IMR-90 (cell line): ENCODE measurements around the gene SLC31A2. TPM values are rescaled to one million over a fixed set of nuclear protein-coding genes. Genes with fewer than 3 reads are reported as not detected.

Experiments used
- ATAC-seq: fragments of 200-7000 bp; cut with Tn5 transposase; 2 replicates; pipeline ENCODE4 v1.9.1; 2020; ENCODE audit warnings: low read depth, mild to moderate bottlenecking, moderate library complexity
- BruUV-seq: library from RNA; stranded (reverse); fragments of 400-500 nt; replicated peaks from 2 replicates; lab custom pipeline; 2021; lab: Mats Ljungman, UMichigan
- CTCF ChIA-PET: fragments of 300-600 bp; formaldehyde crosslinking; extraction: SDS; loops from one replicate; lab custom pipeline; 2021; ENCODE audit warnings: antibody characterized with exemption; lab: Yijun Ruan, JAX
- POLR2A ChIA-PET: fragments of 300-600 bp; sonication (Branson Sonifier 250); formaldehyde crosslinking; loops from one replicate; lab custom pipeline; 2022; ENCODE audit warnings: antibody characterized with exemption; ENCODE audit not compliant: unreplicated experiment; lab: Charles Lee
- DNase-seq: peaks from one replicate; pipeline ENCODE4 v3.0.0; 2013
- H2AFZ ChIP-seq: replicated peaks from 2 replicates; pipeline ENCODE3; 2013; ENCODE audit warnings: low read length, mild to moderate bottlenecking; ENCODE audit not compliant: poor library complexity
- H2AK5ac ChIP-seq: 2 replicates; pipeline ENCODE4 v1.6.1; 2013; ENCODE audit warnings: low read depth, low read length, inconsistent platforms
- H2AK9ac ChIP-seq: replicated peaks from 2 replicates; pipeline ENCODE3; 2013; ENCODE audit warnings: mild to moderate bottlenecking, low read depth, low read length, moderate library complexity; ENCODE audit not compliant: poor library complexity
- H2BK120ac ChIP-seq: 2 replicates; pipeline ENCODE4 v1.6.1; 2013; ENCODE audit warnings: low read depth, low read length, inconsistent platforms
- H2BK15ac ChIP-seq: 3 replicates; pipeline ENCODE4 v1.6.1; 2013; ENCODE audit warnings: low read depth, low read length, inconsistent platforms
- H2BK20ac ChIP-seq: 2 replicates; pipeline ENCODE4 v1.6.1; 2013; ENCODE audit warnings: low read depth, mild to moderate bottlenecking, inconsistent platforms, low read length, moderate library complexity
- H2BK5ac ChIP-seq: 2 replicates; pipeline ENCODE4 v1.6.1; 2013; ENCODE audit warnings: mild to moderate bottlenecking, low read depth, low read length, inconsistent platforms; ENCODE audit not compliant: poor library complexity, severe bottlenecking
- H3K14ac ChIP-seq: replicated peaks from 2 replicates; pipeline ENCODE4 v1.6.1; 2013; ENCODE audit warnings: low read depth, low read length, inconsistent platforms
- H3K18ac ChIP-seq: 2 replicates; pipeline ENCODE4 v1.6.1; 2013; ENCODE audit warnings: low read depth, low read length, control low read depth
- H3K23ac ChIP-seq: 2 replicates; pipeline ENCODE4 v1.6.1; 2013; ENCODE audit warnings: low read depth, low read length, inconsistent platforms
- H3K27ac ChIP-seq: 2 replicates; pipeline ENCODE4 v1.5.1; 2013; ENCODE audit warnings: mild to moderate bottlenecking, control low read depth, low read length; ENCODE audit not compliant: insufficient read depth
- H3K27me3 ChIP-seq: 2 replicates; pipeline ENCODE4 v1.6.1; 2013; ENCODE audit warnings: low read length; ENCODE audit not compliant: control insufficient read depth, insufficient read depth
- H3K36me3 ChIP-seq: 2 replicates; pipeline ENCODE4 v1.6.1; 2013; ENCODE audit warnings: low read length, mixed read lengths; ENCODE audit not compliant: control insufficient read depth, insufficient read depth
- H3K4ac ChIP-seq: 2 replicates; pipeline ENCODE4 v1.6.1; 2013; ENCODE audit warnings: low read depth, low read length, inconsistent platforms
- H3K4me1 ChIP-seq: 2 replicates; pipeline ENCODE4 v1.6.1; 2013; ENCODE audit warnings: low read length, mixed read lengths; ENCODE audit not compliant: control insufficient read depth, insufficient read depth
- H3K4me2 ChIP-seq: 2 replicates; pipeline ENCODE4 v1.6.1; 2013; ENCODE audit warnings: low read depth, mild to moderate bottlenecking, control low read depth, low read length, moderate library complexity
- H3K4me3 ChIP-seq: 2 replicates; pipeline ENCODE4 v1.5.1; 2013; ENCODE audit warnings: low read depth, mild to moderate bottlenecking, control low read depth, low read length, moderate library complexity; ENCODE audit not compliant: insufficient read depth
- H3K56ac ChIP-seq: 2 replicates; pipeline ENCODE4 v1.6.1; 2013; ENCODE audit warnings: low read length, inconsistent platforms; ENCODE audit not compliant: insufficient read depth; ENCODE audit errors: extremely low read depth
- H3K79me1 ChIP-seq, 2 experiments: 2 replicates each; pipeline ENCODE4 v1.6.1; 2013; ENCODE audit warnings: low read length in 2 of 2, inconsistent platforms in 1 of 2, low read depth in 1 of 2
- H3K9ac ChIP-seq: 2 replicates; pipeline ENCODE4 v1.6.1; 2013; ENCODE audit warnings: low read depth, low read length, control low read depth
- H3K9me1 ChIP-seq: 2 replicates; pipeline ENCODE4 v1.6.1; 2013; ENCODE audit warnings: low read length, inconsistent platforms; ENCODE audit not compliant: insufficient read depth
- H3K9me3 ChIP-seq: 2 replicates; pipeline ENCODE4 v1.6.1; 2013; ENCODE audit warnings: low read length; ENCODE audit not compliant: control insufficient read depth, insufficient read depth
- H4K20me1 ChIP-seq: 2 replicates; pipeline ENCODE4 v1.6.1; 2013; ENCODE audit warnings: low read length, inconsistent platforms; ENCODE audit not compliant: insufficient read depth
- H4K5ac ChIP-seq: 2 replicates; pipeline ENCODE4 v1.6.1; 2013; ENCODE audit warnings: mild to moderate bottlenecking, low read depth, low read length, control low read depth
- H4K8ac ChIP-seq, 2 experiments: 2 replicates each; pipeline ENCODE4 v1.6.1; 2013; ENCODE audit warnings: low read depth in 2 of 2, low read length in 2 of 2, control low read depth in 1 of 2, inconsistent platforms in 1 of 2
- H4K91ac ChIP-seq: 2 replicates; pipeline ENCODE4 v1.6.1; 2013; ENCODE audit warnings: low read depth, low read length, inconsistent platforms; ENCODE audit not compliant: insufficient read depth
- CEBPB ChIP-seq: IDR thresholded peaks from 2 replicates; pipeline ENCODE4 v1.6.1; 2012; ENCODE audit warnings: low read depth, low read length, improper control_type of control experiment
- MAFK ChIP-seq: IDR thresholded peaks from 2 replicates; pipeline ENCODE4 v1.6.1; 2012; ENCODE audit warnings: low read depth, low read length, improper control_type of control experiment
- WGBS, 2 experiments: methylation state at CpG; one replicate each; pipeline versions ENCODE4 v1.1.5 to v1.1.7; 2013; ENCODE audit warnings: missing lambda C conversion rate in 2 of 2; ENCODE audit not compliant: insufficient read length in 1 of 2; ENCODE audit errors: extremely low coverage in 2 of 2; 5-methylcytosine and 5-hydroxymethylcytosine counted together
- dilution Hi-C: fragments of 300-500 bp; cut with HindIII; formaldehyde crosslinking; loops from one replicate; pipeline ENCODE4 v1.14.3; 2018; ENCODE audit warnings: low sequenced_read_pairs; ENCODE audit not compliant: unreplicated experiment
- in situ Hi-C: fragments of 300-500 bp; cut with MboI; formaldehyde crosslinking; loops from 3 replicates; pipeline ENCODE4 v1.14.3; 2019; ENCODE audit warnings: low sequenced_read_pairs, inconsistent platforms, mixed read lengths
- intact Hi-C: fragments of 100-400 bp; cut with micrococcal nuclease; formaldehyde crosslinking; loops from 2 replicates; pipeline ENCODE4 v1.10.0; 2022
- polyA plus RNA-seq, 3 experiments: library from polyadenylated mRNA; depleted of rRNA; stranded (reverse); fragments of >200 nt; gene quantifications; 2 replicates each; pipeline ENCODE4 v1.2.3, GENCODE V29; 2012; ENCODE audit warnings: low replicate concordance in 1 of 3
- total RNA-seq: library from RNA; depleted of rRNA; stranded (reverse); fragments of >200 nt; gene quantifications from 2 replicates; pipeline ENCODE4 v1.2.3, GENCODE V29; 2012
- TF ChIP-seq, protein P1 (sequence below): fragments of 150-350 bp; IDR thresholded peaks from 2 replicates; pipeline ENCODE4 v1.6.1; 2016; ENCODE audit warnings: low read depth, mild to moderate bottlenecking, low read length, moderate library complexity, borderline replicate concordance

SLC31A2 gene
- total and polyA plus RNA-seq, 2 of the 4 experiments (the other 2 are of a cell fraction): 5.1 to 7.2 TPM

DNA sequence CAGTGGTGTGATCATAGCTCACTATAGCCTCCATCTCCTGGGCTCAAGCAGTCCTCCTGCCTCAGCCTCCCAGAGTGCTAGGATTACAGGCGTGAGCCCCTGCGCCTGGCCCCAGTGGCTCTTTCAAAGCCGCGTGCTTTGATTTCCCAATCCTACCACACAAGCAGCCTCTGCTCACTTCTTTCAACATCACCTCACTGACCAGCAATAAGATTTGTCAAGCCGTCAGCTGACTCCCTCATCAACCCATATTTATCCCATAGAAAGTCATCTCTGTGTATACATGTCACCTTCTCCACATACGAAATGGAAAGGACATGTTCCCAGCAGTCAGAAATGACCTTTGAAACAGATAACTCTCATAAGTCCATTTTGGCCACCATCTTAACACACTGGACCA, 26.0 kb downstream of the SLC31A2 start:
- Histone ChIP-seq H3K27ac (no peak overlapping the region), H3K36me3 (peaks cover 33% of the 10 kb centered on the region), H4K5ac (no peak overlapping the region), H3K9ac (no peak overlapping the region), H2AK9ac (no peak overlapping the region), H4K20me1 (no peaks in the 10 kb centered on the region; the same call in 1 of the 2 replicates), H2BK20ac (no peak overlapping the region), H3K9me1 (peaks cover 2% of the 10 kb centered on the region; the same call in 1 of the 2 replicates), H2BK120ac (no peak overlapping the region), H4K8ac (no peak overlapping the region), H2BK5ac (no peak overlapping the region), H2AFZ (no peak overlapping the region), H3K14ac (no peak overlapping the region), H3K79me1 (peaks cover 7 to 9% of the 10 kb centered on the region in 2 experiments; a peak in 3 of 4 replicates), H3K4me3 (no peak overlapping the region), H3K56ac (no peak overlapping the region), H3K9me3 (no peaks in the 10 kb centered on the region), H3K4me1 (peaks cover 3% of the 10 kb centered on the region), H3K23ac (no peak overlapping the region), H3K18ac (no peak overlapping the region), H4K91ac (no peak overlapping the region), H2AK5ac (no peak overlapping the region), H2BK15ac (no peak overlapping the region), H3K4me2 (no peak overlapping the region), H3K27me3 (no peaks in the 10 kb centered on the region), H3K4ac (no peak overlapping the region)
- ATAC-seq (no peak), DNase-seq (no peak)
- TF ChIP-seq MAFK: no peak
- TF ChIP-seq, protein P1, sequence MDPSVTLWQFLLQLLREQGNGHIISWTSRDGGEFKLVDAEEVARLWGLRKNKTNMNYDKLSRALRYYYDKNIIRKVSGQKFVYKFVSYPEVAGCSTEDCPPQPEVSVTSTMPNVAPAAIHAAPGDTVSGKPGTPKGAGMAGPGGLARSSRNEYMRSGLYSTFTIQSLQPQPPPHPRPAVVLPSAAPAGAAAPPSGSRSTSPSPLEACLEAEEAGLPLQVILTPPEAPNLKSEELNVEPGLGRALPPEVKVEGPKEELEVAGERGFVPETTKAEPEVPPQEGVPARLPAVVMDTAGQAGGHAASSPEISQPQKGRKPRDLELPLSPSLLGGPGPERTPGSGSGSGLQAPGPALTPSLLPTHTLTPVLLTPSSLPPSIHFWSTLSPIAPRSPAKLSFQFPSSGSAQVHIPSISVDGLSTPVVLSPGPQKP: no peak
- TF ChIP-seq CEBPB: no peak
- BruUV-seq: no TSS peak
- WGBS, 2 experiments: 94% methylated on average over 3 of the region's 6 CpGs; no CpG with 5 or more reads in 1 of the 2 experiments
- ChIA-PET CTCF (no interaction called here), POLR2A (no interaction called here)
- intact Hi-C loops: no loop called here
- in situ Hi-C loops: no loop called here
- dilution Hi-C loops: no loop called here
